Naive thymus-derived CD8-positive, alpha-beta T cell (primary cell): ENCODE data around the gene TMPRSS3. TPM values are rescaled to one million over a fixed set of nuclear protein-coding genes. Genes with fewer than 3 reads are reported as not detected.

Experiments
- ATAC-seq, 2 donors: fragments of 150-1000 bp; cut with Tn5 transposase in 1 of 2; sonication (Bioruptor Pico), chemical (Tn5 transposase) in 1 of 2; 1 replicate in 1 of 2; 2 replicates in 1 of 2; pipeline ENCODE4 v1.10.0; 2021; ENCODE audit warnings: mild to moderate bottlenecking in 2 of 2, moderate library complexity in 2 of 2
- POLR2A ChIA-PET: fragments of 350-600 bp; sonication (Branson Sonifier 250); formaldehyde crosslinking; loops from one replicate; lab custom pipeline; 2021; ENCODE audit warnings: antibody characterized with exemption; lab: Charles Lee
- DNase-seq, 10 donors: peaks; one replicate each; pipeline versions ENCODE4 v3.0.0 to v3.0.0-alpha.2; 2020 to 2022
- H3K27ac Mint-ChIP-seq, 10 donors: one replicate each; pipeline ENCODE4 v1.8.0; 2020 to 2022; ENCODE audit warnings: mild to moderate bottlenecking in 10 of 10, mixed read lengths in 10 of 10, moderate library complexity in 4 of 10, inconsistent platforms in 1 of 10
- H3K27me3 Mint-ChIP-seq, 5 donors: one replicate each; pipeline ENCODE4 v1.8.0; 2021 to 2022; ENCODE audit warnings: mixed read lengths in 5 of 5
- H3K36me3 Mint-ChIP-seq, 3 donors: one replicate each; pipeline ENCODE4 v1.8.0; 2020 to 2022; ENCODE audit warnings: mixed read lengths in 3 of 3, mild to moderate bottlenecking in 2 of 3, inconsistent platforms in 1 of 3
- H3K4me1 Mint-ChIP-seq, 4 donors: one replicate each; pipeline ENCODE4 v1.8.0; 2021 to 2022; ENCODE audit warnings: mixed read lengths in 4 of 4
- H3K4me3 Mint-ChIP-seq, 10 donors: one replicate each; pipeline ENCODE4 v1.8.0; 2020 to 2022; ENCODE audit warnings: mild to moderate bottlenecking in 10 of 10, mixed read lengths in 10 of 10, moderate library complexity in 6 of 10, inconsistent platforms in 1 of 10
- H3K9me3 Mint-ChIP-seq, 9 donors: one replicate each; pipeline ENCODE4 v1.8.0; 2020 to 2022; ENCODE audit warnings: mixed read lengths in 9 of 9, mild to moderate bottlenecking in 3 of 9, inconsistent platforms in 1 of 9, moderate library complexity in 1 of 9
- polyA plus RNA-seq, 3 donors: library from polyadenylated mRNA; unstranded; fragments of 300-500 nt; fragmentation: Illumina TruSeq; gene quantifications; one replicate each; pipeline ENCODE4 v1.2.3, GENCODE V29; 2021
- total RNA-seq, 8 experiments: library from RNA in 2 of 8; stranded (reverse) in 2 of 8; gene quantifications; one replicate each; pipeline ENCODE4 v1.2.3 and lab custom pipeline; 2021 to 2026

Gene TMPRSS3
- total and polyA plus RNA-seq, 5 experiments from 2014 or later = 0.89 to 2.9 (median 1.8) TPM; not detected in 1

DNA sequence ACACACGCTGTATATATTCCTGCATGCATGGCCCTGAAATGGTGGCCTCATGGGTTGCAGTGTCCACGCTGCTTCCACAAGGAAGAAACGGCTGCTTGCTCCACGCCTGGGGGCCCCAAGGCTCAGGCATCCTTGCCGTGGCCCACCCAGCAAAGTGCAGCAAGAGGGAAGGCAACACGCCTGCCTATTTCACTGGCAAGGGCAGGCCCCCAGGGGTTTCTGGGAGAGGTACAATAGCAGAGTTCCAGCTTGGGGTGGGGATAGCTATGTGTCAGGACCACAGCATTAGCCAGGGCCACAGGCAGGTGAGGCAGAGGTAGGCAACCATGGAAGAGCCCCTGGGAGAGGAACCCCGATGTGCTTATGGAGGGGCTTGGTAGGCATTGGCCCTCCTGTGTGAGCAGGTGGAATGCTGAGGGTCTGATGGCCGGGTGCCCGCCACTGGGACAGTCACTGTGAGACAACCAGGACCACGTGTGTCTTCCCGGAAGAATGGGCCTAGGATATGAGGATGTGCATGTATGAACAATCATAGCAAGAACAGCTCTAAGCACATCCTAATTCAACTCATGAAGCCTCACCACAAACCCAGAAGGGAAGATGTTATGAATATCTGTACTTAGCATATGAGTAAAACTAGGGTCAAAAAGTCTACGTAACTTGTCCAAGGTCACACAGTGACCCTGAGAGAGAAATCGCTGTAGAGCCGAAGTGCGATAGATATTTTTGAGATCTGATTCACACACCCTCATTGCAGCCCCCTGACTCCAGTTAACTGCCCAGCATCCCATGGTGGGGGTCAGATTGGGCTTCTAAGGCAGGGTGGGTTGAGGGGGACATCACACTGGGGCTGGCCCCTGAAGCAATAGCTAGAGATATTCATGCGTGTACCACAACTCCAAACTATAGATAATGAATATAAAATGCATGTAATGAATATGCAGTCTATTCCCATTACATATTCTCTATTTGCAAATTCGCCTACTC, 56.8 kb downstream of the TMPRSS3 start:
- ATAC-seq (no peak), DNase-seq (no peak)
- peaks cover 0 to under 1% (median 0%) of the 10 kb centered on the region in 9 donors for H3K9me3 Mint-ChIP-seq
- POLR2A ChIA-PET = interaction anchor here (1.0 to 3.1 kb wide), 5 partner anchors 60 to 193 kb away, joined by 3 to 16 read pairs (median 4); partner anchors contain the start of gene UBASH3A
- H3K4me1 Mint-ChIP-seq = peaks cover 6 to 12% (median 9%) of the 10 kb centered on the region in 4 donors
- peak overlapping the region in 4 of 10 donors; percentile 17 to 48 (median 40) for H3K27ac Mint-ChIP-seq
- no peaks in the 10 kb centered on the region for H3K36me3 Mint-ChIP-seq
- H3K27me3 Mint-ChIP-seq = peaks cover 0 to 6% (median 0%) of the 10 kb centered on the region in 5 donors
- H3K4me3 Mint-ChIP-seq = no peak overlapping the region

DNA sequence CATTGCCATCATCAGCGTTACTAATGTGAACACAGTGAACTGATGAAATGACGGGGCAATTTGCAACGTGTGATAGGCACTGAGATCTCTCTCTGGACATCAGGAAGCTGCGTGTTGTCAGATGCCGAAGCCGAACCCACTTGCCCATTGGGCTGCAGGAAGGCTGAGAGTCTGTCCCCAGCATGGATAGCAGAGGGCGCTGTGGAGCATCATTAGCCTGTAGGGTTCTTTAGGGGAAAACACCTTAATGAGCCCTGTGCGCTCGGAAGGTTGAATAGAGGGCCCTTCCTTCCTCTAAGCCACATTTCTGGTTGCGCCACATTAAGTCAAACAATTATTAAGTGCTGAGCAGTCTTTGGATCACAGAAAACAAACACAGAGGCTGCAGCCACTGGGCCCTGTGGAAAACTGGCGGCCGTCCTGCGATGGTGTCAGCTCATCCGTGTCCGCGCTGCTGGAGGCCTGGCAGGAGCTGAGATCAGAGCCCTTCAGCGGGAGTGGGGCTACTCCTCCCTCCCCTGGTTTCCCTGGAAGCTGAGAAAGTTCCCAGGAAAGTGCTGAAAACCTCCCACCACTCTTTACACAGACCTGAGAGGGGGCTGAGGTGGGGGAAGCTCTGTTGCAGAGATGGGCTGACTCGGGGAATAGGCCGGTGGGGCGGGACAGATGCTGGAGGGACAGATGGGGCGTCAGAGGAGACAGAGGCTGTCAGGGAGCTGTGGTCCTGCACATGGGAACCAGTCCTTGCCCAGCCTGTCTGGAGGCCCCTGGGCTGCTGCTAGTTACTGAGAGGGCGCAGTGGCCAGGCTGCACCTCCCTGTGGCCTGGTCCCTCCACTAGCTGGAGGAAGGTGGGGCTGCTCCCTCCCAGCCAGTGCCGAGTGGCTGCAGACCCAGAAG, 57.8 kb downstream of the TMPRSS3 start:
- H3K27ac Mint-ChIP-seq = peak overlapping the region; percentile 22 to 93 (median 74)
- POLR2A ChIA-PET = interaction anchor here (0.6 to 3.1 kb wide), 6 partner anchors 35 to 192 kb away, joined by 3 to 16 read pairs (median 4); partner anchors contain the start of gene UBASH3A
- peaks cover 6 to 12% (median 9%) of the 10 kb centered on the region in 4 donors for H3K4me1 Mint-ChIP-seq
- H3K36me3 Mint-ChIP-seq = no peaks in the 10 kb centered on the region
- peak overlapping the region; percentile 4 to 74 (median 42) for H3K4me3 Mint-ChIP-seq
- peak; percentile 100 for ATAC-seq
- peak; percentile 73 to 92 (median 80) for DNase-seq
- H3K9me3 Mint-ChIP-seq = peaks cover 0 to 4% (median 0%) of the 10 kb centered on the region in 9 donors
- peaks cover 0 to 8% (median 0%) of the 10 kb centered on the region in 5 donors for H3K27me3 Mint-ChIP-seq

DNA sequence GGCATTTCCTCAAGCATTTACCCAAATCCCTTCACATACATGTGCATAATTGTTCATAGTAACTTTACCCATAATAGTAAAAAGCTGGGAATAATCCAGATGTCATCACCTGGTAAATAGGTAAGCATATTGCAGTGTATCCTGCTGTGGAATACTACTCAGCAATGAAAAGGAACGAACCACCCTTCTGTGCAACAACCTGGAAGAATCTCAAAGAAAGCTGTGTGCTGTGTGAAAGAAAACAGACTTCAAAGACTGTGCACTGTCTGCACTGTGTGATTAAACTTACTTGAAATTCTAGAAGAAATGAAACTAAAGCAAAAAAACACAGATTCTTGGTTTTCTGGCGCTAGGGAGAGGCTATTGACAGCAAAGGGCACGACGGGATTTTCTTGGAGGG, 58.6 kb downstream of the TMPRSS3 start:
- ATAC-seq = no peak
- Mint-ChIP-seq H3K4me3 (peak overlapping the region in 3 of 10 donors; percentile 12 to 65 (median 49)), H3K27ac (peak overlapping the region in 4 of 10 donors; percentile 33 to 93 (median 80)), H3K27me3 (peaks cover 0 to 8% (median 0%) of the 10 kb centered on the region in 5 donors), H3K9me3 (peaks cover 0 to 8% (median 2%) of the 10 kb centered on the region in 9 donors), H3K4me1 (peaks cover 6 to 12% (median 9%) of the 10 kb centered on the region in 4 donors), H3K36me3 (peaks cover 0 to 4% (median under 1%) of the 10 kb centered on the region in 3 donors)
- no peak for DNase-seq
- POLR2A ChIA-PET = interaction anchor here (1.3 to 3.1 kb wide), 4 partner anchors 35 to 112 kb away, joined by 3 to 16 read pairs (median 9); partner anchors contain the start of gene UBASH3A

DNA sequence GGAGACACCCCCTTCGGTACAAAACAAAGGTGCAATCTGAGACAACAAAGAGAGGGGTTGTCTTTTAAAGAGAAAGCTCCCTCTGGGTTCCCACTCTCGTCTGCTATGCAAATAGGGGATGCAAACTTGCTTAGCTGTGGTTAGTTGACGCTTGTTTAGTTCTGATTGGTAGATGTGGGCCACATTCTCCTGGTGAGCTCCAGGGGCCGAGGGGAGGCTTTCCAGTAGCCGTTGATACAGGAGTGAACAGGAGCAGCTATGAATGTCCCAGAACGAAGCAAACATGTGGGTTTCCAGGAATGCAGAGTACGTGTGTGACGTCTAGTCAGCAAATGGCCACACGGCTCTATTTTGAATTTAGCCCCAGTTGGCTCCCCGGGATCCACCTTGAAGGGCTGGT, 59.8 kb downstream of the TMPRSS3 start:
- Mint-ChIP-seq H3K27me3 (peaks cover 0 to 10% (median 0%) of the 10 kb centered on the region in 5 donors), H3K27ac (no peak overlapping the region), H3K36me3 (peaks cover 0 to 16% (median 13%) of the 10 kb centered on the region in 3 donors), H3K4me3 (no peak overlapping the region), H3K4me1 (peaks cover 6 to 12% (median 9%) of the 10 kb centered on the region in 4 donors), H3K9me3 (peaks cover 0 to 19% (median 14%) of the 10 kb centered on the region in 9 donors)
- ATAC-seq (no peak), DNase-seq (no peak)
- POLR2A ChIA-PET = interaction anchor here (0.8 kb wide), 1 partner anchor 114 kb away, joined by 4 read pairs; no protein-coding TSS in a partner anchor

DNA sequence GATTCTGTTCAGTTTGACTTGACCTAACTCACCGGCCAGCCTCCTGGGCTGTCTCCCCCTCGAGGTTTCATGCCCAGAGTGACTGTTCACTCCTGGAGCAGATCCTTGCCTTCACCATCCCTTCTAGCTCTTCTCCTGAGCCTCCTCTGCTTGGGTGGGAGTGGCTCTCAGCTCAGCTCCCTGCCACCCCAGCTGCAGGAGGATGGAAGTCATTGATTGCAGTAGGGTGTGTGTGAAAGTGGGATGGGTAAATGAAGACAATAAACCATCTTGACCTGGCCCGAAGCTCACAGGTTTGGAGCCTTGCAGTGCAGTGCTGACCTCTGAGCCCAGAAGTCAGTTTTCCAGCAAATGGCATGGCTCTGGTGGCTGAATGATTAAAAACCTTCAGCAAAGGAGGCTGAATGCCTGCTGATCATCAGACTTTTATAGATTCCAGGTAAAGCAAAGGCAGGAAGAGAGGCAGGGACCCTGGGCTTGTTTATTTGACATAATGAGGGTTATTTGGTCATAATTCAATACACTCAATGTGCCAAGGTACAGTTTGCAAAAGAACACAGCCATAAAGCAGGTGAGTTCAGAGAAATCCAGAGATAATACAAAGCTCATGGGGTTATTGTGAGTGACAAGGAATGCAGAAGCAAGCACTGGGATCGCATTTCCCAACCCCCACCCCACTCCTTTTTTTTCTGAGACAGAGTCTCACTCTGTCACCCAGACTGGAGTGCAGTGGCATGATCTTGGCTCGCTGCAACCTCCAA, 63.1 kb downstream of the TMPRSS3 start:
- Mint-ChIP-seq H3K27ac (no peak overlapping the region), H3K36me3 (peaks cover 0 to 18% (median 16%) of the 10 kb centered on the region in 3 donors), H3K27me3 (peaks cover 0 to 9% (median 0%) of the 10 kb centered on the region in 5 donors), H3K9me3 (peaks cover 0 to 24% (median 18%) of the 10 kb centered on the region in 9 donors), H3K4me3 (no peak overlapping the region), H3K4me1 (peaks cover 3 to 5% (median 3%) of the 10 kb centered on the region in 4 donors)
- DNase-seq = no peak
- ATAC-seq = no peak
- POLR2A ChIA-PET = no interaction called here

DNA sequence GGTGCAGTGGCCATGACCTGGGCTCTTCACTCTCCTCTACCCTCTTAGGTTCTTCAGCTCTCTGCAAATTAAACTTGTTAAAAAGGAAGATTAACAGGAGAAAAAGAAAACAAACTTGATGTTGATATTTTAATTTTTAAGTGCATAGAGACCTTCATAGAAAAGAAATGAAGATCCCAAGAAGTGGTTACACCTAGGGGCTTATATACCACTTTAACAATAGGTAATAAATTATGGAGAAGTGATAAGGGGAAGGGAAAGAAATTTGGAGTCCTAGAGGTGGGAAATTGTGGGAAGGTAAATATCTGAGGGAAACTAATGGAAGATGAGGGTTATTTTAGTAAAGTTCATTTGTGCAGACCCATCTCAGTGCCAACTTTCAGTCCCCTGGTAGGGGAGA, 64.2 kb downstream of the TMPRSS3 start:
- ATAC-seq = no peak
- no peak overlapping the region for H3K4me3 Mint-ChIP-seq
- peaks cover 0 to 18% (median 16%) of the 10 kb centered on the region in 3 donors for H3K36me3 Mint-ChIP-seq
- H3K4me1 Mint-ChIP-seq = no peaks in the 10 kb centered on the region
- no peak for DNase-seq
- H3K27ac Mint-ChIP-seq = no peak overlapping the region
- peaks cover 0 to 4% (median 0%) of the 10 kb centered on the region in 5 donors for H3K27me3 Mint-ChIP-seq
- H3K9me3 Mint-ChIP-seq = peaks cover 0 to 24% (median 18%) of the 10 kb centered on the region in 9 donors
- POLR2A ChIA-PET = no interaction called here

DNA sequence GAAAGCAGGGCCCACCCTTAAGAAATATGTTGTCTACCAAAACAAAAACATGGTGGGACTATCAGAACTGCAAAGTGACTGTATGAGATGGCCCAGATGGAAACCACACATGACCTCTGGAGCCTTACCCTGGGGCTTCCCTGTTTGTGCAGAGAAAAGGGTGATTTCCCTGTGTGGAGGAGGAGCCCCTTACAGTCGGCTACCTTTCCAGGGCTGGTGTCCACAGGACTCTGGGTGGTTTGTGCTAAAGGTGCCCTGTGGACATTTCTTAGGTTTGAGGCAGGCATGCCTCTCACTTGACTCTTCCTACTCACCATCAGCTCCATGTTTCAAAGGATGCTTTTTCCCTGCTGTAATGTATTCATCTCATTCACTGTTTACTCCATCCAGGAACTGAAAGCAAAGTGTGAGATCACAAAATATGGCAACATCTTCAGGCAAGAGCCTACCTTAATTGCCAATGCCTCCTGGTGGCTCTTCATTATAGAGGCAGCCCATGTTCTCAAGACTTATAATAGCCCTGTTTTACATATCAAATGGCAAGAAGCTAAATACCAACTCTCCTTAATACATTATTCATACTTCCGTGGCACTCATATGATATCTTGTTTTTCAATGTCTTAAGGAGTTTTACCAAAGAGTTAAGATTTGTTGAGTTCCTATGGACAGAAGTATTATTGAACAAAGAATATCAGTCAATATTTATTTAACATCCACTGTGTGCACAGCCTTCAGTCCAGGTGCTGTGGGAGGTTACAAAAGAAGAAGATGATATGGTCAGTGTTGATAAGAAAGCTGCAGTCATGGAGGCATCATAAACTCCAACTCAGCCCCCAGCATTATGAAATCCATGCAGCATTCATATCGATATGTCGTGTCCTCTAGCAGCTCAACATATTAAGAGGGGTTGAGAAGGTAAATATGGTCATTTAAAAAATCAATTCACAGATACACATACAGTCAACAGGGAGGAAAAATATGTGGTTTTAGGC, 65.2 kb downstream of the TMPRSS3 start:
- POLR2A ChIA-PET = no interaction called here
- peaks cover 0 to 4% (median 0%) of the 10 kb centered on the region in 5 donors for H3K27me3 Mint-ChIP-seq
- no peak overlapping the region for H3K27ac Mint-ChIP-seq
- no peaks in the 10 kb centered on the region for H3K4me1 Mint-ChIP-seq
- ATAC-seq = no peak
- H3K36me3 Mint-ChIP-seq = peaks cover 0 to 18% (median 16%) of the 10 kb centered on the region in 3 donors
- no peak for DNase-seq
- no peak overlapping the region for H3K4me3 Mint-ChIP-seq
- H3K9me3 Mint-ChIP-seq = peaks cover 0 to 24% (median 18%) of the 10 kb centered on the region in 9 donors

DNA sequence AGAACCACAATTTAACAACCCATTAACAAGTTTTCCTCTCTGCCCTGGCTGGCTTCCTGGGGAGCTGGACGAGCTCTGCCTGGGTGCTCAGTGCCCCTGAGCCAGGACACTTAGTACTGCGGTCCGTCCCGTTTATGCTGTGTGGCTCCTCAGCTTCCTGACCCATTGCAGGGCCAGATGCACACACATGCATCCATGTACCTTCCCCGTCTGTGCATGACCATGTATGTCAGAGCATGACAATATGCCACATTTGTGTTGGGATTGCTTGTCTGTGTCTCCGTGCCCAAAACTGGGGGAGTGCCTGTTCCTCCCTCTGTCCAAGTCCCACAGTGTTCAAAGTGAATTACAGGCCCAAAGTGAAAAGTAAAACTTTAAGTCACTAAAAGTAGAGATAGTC, 71.0 kb downstream of the TMPRSS3 start:
- POLR2A ChIA-PET = no interaction called here
- Mint-ChIP-seq H3K36me3 (no peaks in the 10 kb centered on the region), H3K4me1 (peaks cover 0 to 2% (median 1%) of the 10 kb centered on the region in 4 donors), H3K9me3 (no peaks in the 10 kb centered on the region), H3K27me3 (peaks cover 3 to 16% (median 6%) of the 10 kb centered on the region in 5 donors), H3K27ac (no peak overlapping the region), H3K4me3 (no peak overlapping the region)
- DNase-seq (no peak), ATAC-seq (no peak)
